NOMO-1 (cell line): ENCODE results near the gene KIAA1549.
"Not testable (repeated sequence)": the region's sequence is repeated elsewhere in the genome, so short reads cannot be mapped to it uniquely, and the experiment has no call there.

Experiments used
- DNase-seq, 2 experiments: peaks; one replicate each; lab custom pipeline; 2025; ENCODE audit not compliant: unreplicated experiment in 2 of 2; lab: John Stamatoyannopoulos, UW

KIAA1549 gene

GRCh38 chr7:138945154-138945553 lies 36.0 kb downstream of the KIAA1549 start:
- DNase-seq, result no peak

GRCh38 chr7:138944592-138944991 lies 36.6 kb downstream of the KIAA1549 start:
- no peak for DNase-seq

DNA sequence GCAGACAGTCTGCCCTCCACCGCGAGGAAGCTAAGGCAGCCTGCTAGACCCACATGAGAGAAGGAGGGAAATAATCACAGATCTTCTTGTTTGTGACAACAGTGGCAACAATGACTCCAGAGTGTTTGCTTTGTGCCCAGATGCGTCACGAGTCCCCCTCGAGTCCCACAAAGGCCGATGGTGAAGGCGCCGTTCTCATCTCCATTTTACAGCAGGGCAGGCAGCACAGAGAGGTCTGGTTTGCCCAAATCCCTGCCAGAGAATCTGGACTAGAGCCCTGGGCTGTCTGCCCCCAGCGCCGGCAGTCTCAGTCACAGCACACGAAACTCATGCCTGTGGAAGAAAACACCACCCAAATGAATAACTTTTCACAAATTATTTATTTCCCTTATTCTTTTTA lies 38.1 kb downstream of the KIAA1549 start:
- DNase-seq, result no peak

DNA sequence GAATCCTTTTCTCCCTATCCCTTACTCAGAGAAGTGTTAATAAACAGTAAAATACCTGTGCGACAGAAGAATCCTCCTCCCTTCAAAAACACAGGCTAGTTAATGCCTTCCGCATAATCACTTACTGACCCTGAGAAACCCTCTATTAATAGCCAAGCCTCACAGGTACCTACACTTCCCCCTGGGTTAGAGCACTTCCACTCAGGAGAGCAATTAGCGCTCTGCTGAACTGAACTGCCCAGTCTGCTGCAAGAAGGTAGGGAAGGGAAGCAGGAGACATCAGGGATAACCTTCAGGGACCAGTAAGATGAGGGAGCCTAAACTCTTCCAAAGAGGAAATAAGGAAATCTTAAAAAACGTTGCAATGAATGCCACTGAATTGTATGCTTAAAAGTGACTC lies 39.6 kb downstream of the KIAA1549 start:
- no peak for DNase-seq

DNA sequence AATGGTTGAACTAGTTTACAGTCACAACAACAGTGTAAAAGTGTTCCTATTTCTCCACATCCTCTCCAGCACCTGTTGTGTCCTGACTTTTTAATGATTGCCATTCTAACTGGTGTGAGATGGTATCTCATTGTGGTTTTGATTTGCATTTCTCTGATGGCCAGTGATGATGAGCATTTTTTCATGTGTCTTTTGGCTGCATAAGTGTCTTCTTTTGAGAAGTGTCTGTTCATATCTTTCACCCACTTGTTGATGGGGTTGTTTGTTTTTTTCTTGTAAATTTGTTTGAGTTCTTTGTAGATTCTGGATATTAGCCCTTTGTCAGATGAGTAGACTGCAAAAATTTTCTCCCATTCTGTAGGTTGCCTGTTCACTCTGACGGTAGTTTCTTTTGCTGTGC lies 40.6 kb downstream of the KIAA1549 start:
- not testable (repeated sequence) for DNase-seq

DNA sequence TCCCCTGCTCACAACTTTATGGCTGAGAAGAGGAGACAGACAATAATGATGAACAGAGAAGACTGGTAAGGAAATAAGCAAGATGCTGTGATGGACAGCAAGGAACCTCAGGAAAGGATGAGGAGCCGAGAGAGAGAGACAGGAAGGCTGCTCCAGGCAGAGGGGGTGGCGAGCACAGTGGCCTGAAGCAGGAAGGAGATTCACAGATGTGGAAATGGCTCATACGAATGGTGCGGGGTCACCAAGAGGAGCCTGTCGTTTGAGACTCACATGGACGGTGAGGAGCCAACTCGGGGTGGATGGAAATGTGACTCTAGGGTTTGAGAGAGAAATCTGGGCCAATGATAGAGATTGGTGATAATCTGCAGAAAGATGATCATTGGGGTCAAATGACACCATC lies 43.7 kb downstream of the KIAA1549 start:
- no peak for DNase-seq

- DNase-seq, result no peak
These were observed 45.7 kb downstream of the KIAA1549 start for GRCh38 chr7:138935465-138936011.

DNA sequence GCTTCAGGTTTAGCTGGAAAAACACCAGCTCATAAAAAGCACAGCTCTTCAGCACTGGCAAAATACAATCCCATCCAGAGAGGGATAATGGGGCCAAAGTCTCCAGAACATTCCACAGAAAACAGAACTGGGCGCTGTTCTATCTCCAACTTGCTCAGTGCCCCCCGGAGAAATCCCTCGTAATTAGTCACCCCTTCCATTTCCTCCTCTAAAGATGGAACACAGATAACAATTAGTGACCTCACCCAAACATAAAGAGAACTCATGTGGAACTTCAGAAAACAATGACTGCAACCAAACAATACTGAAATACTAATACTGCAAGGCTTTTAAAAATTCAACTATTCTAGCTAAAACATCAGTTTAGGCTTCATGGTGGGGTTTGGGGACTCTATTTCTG lies 46.3 kb downstream of the KIAA1549 start:
- no peak for DNase-seq

DNA sequence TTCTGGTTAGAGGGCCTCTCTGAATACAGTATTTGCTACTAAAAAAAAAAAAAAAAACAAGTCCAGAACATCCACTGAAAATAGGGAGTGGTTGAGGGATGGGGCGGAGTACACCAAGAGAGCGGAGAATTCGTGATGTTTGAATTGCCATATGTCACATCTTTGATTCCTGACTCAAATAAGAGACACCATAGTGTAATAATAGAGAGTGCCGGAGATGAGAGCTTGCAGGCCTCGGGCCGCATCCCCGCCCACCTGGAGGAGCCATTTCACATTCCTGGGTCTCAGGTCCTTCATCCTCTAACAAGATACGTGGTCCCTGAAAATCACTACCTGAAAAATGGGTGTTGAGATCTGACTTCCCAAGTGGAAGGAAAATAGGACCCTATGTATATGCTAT lies 46.8 kb downstream of the KIAA1549 start:
- DNase-seq, result no peak

GRCh38 chr7:138932870-138933269 lies 48.3 kb downstream of the KIAA1549 start:
- DNase-seq, result no peak

DNA sequence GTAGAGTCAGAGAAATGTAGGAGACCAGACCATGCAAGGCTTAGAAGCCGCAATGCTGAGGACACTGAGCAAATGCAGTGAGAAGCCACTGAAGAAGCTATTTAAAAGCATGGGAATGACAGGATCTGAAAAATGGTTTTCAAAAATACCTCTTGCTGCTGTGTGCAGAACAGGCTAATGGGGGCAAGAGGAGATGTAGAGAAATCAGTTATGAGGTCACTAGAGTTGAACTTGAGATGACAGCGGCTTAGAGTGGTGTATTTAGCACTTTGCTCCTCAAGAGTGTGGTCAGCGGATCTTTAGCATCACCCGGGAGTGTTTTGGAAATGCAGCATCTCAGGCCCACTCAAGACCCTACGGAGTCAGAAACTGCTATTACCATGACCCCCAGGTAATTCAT lies 48.8 kb downstream of the KIAA1549 start:
- no peak for DNase-seq

- no peak for DNase-seq
These were observed 51.2 kb downstream of the KIAA1549 start for GRCh38 chr7:138929969-138930368.

- DNase-seq, result no peak
These were observed 55.0 kb downstream of the KIAA1549 start for GRCh38 chr7:138926241-138926612.

GRCh38 chr7:138924501-138925225 lies 56.5 kb downstream of the KIAA1549 start:
- no peak for DNase-seq

GRCh38 chr7:138921277-138921676 lies 59.9 kb downstream of the KIAA1549 start:
- DNase-seq, result no peak

DNA sequence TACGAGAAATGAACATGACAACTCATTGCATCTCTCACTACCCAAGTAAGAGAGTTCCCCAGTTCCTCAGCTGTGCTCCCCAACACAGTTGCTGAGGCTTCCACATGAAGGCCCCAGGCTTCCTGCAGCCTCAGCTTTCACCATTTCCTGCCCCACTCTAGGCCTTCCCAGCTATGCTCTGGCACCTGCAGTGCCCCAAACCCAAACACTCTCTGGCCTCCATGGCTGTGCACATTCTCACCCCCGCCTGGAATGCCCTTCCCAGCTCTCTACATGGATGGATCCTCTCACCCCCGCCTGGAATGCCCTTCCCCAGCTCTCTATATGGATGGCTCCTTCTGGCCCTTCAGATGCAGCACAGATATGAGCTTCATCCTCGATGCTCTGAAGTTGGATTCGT lies 61.3 kb downstream of the KIAA1549 start:
- no peak for DNase-seq

GRCh38 chr7:138919216-138919615 lies 62.0 kb downstream of the KIAA1549 start:
- no peak for DNase-seq

DNA sequence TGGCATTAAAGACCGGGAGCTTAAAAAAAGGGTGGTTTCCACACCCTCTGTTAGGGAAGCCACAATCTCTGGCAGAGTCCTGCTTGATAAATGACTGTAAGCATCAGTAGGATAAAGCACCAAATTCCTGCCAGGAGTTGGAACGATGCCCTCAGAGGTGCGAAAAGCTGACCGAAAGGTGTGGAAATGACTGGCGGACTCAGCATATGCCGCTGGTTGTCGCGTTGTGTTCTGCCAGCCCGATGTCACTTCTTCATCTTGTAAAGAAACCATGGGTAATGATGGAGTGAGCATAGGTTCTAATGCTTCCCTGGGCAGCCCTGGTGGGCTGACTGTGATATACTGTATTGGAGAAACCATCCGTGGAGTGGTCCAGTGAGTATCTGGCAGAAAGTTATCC lies 62.4 kb downstream of the KIAA1549 start:
- DNase-seq, result no peak

DNA sequence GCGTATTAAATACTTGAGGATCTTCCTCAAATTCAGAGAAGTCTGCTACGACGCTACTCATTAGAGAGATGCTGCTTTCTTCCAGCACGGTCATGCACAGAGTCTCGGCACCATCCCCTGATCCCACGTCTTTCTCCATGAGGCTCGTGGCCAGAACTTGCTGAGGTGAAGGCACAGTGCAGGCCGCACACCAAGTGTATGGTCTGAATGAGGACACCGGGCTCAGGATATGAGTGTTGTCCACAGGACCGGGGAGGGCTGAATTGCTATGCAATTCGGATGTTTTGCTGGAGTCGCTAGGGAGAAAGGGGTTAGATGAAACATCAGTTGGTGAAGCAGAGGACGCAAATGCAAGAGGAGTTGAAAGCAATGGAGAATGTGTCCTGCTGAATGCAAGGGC lies 63.0 kb downstream of the KIAA1549 start:
- DNase-seq, result no peak

GRCh38 chr7:138917771-138918170 lies 63.4 kb downstream of the KIAA1549 start:
- DNase-seq, result no peak

DNA sequence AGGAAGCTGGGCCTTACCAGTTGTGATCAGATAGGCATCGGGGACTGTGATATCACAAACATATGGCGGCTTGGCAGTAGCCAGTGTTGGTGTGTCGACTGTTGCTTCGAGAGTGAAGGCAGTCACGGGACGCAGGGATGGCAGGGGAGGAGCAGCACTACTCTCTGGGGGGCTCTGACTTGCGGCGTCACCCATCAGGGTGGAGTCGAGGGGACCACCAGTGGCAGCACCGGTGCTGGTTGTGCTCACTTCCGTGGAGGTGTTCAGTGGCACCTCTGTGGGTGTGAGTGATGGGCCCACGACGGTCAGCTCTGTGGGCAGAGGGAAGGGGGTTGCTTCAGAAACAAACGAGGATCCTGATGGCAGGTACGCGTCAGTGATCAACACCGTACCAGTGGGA lies 64.5 kb downstream of the KIAA1549 start:
- no peak for DNase-seq

DNA sequence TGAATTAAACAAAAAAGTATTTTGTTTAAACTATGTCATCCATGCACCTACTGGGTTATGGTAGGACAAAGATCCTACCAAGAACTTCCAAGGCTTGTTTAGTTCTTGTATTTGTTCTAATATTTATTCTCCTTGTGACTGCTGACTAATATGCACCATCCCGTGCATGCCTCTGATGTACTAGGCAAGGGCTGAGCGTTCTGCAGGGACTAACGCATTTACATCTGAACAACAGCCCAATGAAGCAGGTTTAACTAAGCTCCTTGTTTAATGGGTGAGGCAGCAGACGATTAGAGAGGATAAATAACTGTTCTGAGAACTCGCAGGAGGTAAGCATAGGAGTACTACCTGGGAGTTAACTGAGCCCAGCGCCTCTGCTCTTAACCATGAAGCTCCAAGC lies 64.9 kb downstream of the KIAA1549 start:
- DNase-seq, result no peak

GRCh38 chr7:138913783-138914182 lies 67.4 kb downstream of the KIAA1549 start:
- no peak for DNase-seq
